ENCODE data around the gene PPARA. TPM values are rescaled to one million over a fixed set of nuclear protein-coding genes. Genes with fewer than 3 reads are reported as not detected.
A peak's percentile ranks its signal among the peaks of the same experiment; 100 is the strongest.

Gene PPARA
- total RNA-seq, 1 donor: 22.1 TPM

- Histone ChIP-seq H2AFZ (ENCODE audit: low read length) (no peak overlapping the region), H3K36me3 (ENCODE audit: insufficient read depth, low read length) (peaks cover 93% of the 10 kb centered on the region), H3K79me2 (ENCODE audit: insufficient read depth, low read length) (peaks cover 84% of the 10 kb centered on the region), H3K9me3 (ENCODE audit: low read depth, low read length) (no peaks in the 10 kb centered on the region), H4K20me1 (ENCODE audit: insufficient read depth, low read length) (peaks cover 94% of the 10 kb centered on the region), H3K4me3 (ENCODE audit: insufficient read depth, low read length) (no peak overlapping the region), H3K27me3 (ENCODE audit: insufficient read depth, low read length) (no peaks in the 10 kb centered on the region), H3K4me2 (ENCODE audit: insufficient read depth, low read length) (no peak overlapping the region), H3K4me1 (ENCODE audit: insufficient read depth, low read length) (peaks cover 68% of the 10 kb centered on the region), H3K27ac (ENCODE audit: low read depth, low read length) (peak overlapping the region; percentile 28)
- TF ChIP-seq CTCF (IDR thresholded peaks at IDR 0.05; ENCODE audit: extremely low read depth, low read depth, low read length): no peak
- DNase-seq (ENCODE audit: insufficient read length, low spot score, missing footprints): no peak
Measured at GRCh38 chr22:46108564-46109473, 41.5 kb upstream of the PPARA start.

GRCh38 chr22:46109474-46110003 lies 40.8 kb upstream of the PPARA start:
- Histone ChIP-seq H3K4me1 (ENCODE audit: insufficient read depth, low read length) (peaks cover 62% of the 10 kb centered on the region), H3K27ac (ENCODE audit: low read depth, low read length) (peak overlapping the region; percentile 52), H3K9me3 (ENCODE audit: low read depth, low read length) (no peaks in the 10 kb centered on the region), H3K4me2 (ENCODE audit: insufficient read depth, low read length) (no peak overlapping the region), H3K36me3 (ENCODE audit: insufficient read depth, low read length) (peaks cover 91% of the 10 kb centered on the region), H3K79me2 (ENCODE audit: insufficient read depth, low read length) (peaks cover 77% of the 10 kb centered on the region), H3K4me3 (ENCODE audit: insufficient read depth, low read length) (no peak overlapping the region), H3K27me3 (ENCODE audit: insufficient read depth, low read length) (no peaks in the 10 kb centered on the region), H4K20me1 (ENCODE audit: insufficient read depth, low read length) (peaks cover 96% of the 10 kb centered on the region), H2AFZ (ENCODE audit: low read length) (no peak overlapping the region)
- no peak for TF ChIP-seq CTCF (IDR thresholded peaks at IDR 0.05; ENCODE audit: extremely low read depth, low read depth, low read length)
- no peak for DNase-seq (ENCODE audit: insufficient read length, low spot score, missing footprints)

GRCh38 chr22:46110215-46110614 lies 40.1 kb upstream of the PPARA start:
- H3K4me3 ChIP-seq (ENCODE audit: insufficient read depth, low read length): no peak overlapping the region
- H4K20me1 ChIP-seq (ENCODE audit: insufficient read depth, low read length): peaks cover 96% of the 10 kb centered on the region
- DNase-seq (ENCODE audit: insufficient read length, low spot score, missing footprints): peak; percentile 97
- peaks cover 90% of the 10 kb centered on the region for H3K36me3 ChIP-seq (ENCODE audit: insufficient read depth, low read length)
- H3K27me3 ChIP-seq (ENCODE audit: insufficient read depth, low read length): no peaks in the 10 kb centered on the region
- H3K4me2 ChIP-seq (ENCODE audit: insufficient read depth, low read length): no peak overlapping the region
- peaks cover 71% of the 10 kb centered on the region for H3K79me2 ChIP-seq (ENCODE audit: insufficient read depth, low read length)
- no peaks in the 10 kb centered on the region for H3K9me3 ChIP-seq (ENCODE audit: low read depth, low read length)
- H3K27ac ChIP-seq (ENCODE audit: low read depth, low read length): peak overlapping the region; percentile 52
- H2AFZ ChIP-seq (ENCODE audit: low read length): no peak overlapping the region
- H3K4me1 ChIP-seq (ENCODE audit: insufficient read depth, low read length): peaks cover 62% of the 10 kb centered on the region
- no peak for TF ChIP-seq CTCF (IDR thresholded peaks at IDR 0.05; ENCODE audit: extremely low read depth, low read depth, low read length)

- Histone ChIP-seq H3K4me2 (ENCODE audit: insufficient read depth, low read length) (no peak overlapping the region), H3K79me2 (ENCODE audit: insufficient read depth, low read length) (peaks cover 56% of the 10 kb centered on the region), H3K27ac (ENCODE audit: low read depth, low read length) (peak overlapping the region; percentile 45), H3K9me3 (ENCODE audit: low read depth, low read length) (no peaks in the 10 kb centered on the region), H4K20me1 (ENCODE audit: insufficient read depth, low read length) (peaks cover 92% of the 10 kb centered on the region), H3K27me3 (ENCODE audit: insufficient read depth, low read length) (no peaks in the 10 kb centered on the region), H2AFZ (ENCODE audit: low read length) (no peak overlapping the region), H3K36me3 (ENCODE audit: insufficient read depth, low read length) (peaks cover 85% of the 10 kb centered on the region), H3K4me3 (ENCODE audit: insufficient read depth, low read length) (no peak overlapping the region), H3K4me1 (ENCODE audit: insufficient read depth, low read length) (peaks cover 52% of the 10 kb centered on the region)
- DNase-seq (ENCODE audit: insufficient read length, low spot score, missing footprints): no peak
- TF ChIP-seq CTCF (IDR thresholded peaks at IDR 0.05; ENCODE audit: extremely low read depth, low read depth, low read length): no peak
Measured at GRCh38 chr22:46111645-46112306, 38.5 kb upstream of the PPARA start.

Measured in osteoblast (primary cell).